ENCODE measurements around the gene STX16. TPM values are rescaled to one million over a fixed set of nuclear protein-coding genes. Genes with fewer than 3 reads are reported as not detected.
"Not testable (repeated sequence)": the region's sequence is repeated elsewhere in the genome, so short reads cannot be mapped to it uniquely, and the experiment has no call there.

The STX16 gene
- total RNA-seq, 1 donor from 2014 or later, result 78.8 TPM

DNA sequence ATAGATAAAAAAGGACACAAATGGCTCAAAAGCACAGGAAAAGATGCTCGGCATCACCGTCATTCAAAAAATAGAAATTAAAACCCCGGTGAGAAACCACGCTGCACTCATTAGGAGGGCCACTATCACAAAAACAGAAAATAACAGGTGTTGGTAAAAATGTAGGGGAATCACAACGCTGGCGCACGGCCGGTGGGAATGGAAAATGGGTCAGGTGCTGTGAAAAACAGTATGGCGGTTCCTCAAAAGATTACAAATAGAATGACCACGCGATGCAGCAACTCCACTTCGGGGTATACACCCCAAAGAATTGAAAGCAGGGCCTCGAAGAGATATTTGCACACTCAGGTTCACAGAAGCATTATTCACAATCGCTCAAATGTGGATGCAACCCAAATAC is 69.8 kb downstream of the STX16 start:
- peaks cover 8% of the 10 kb centered on the region for H3K9me3 Mint-ChIP-seq (ENCODE audit: low read depth)
- peaks cover 1% of the 10 kb centered on the region for H3K4me1 Mint-ChIP-seq (ENCODE audit: low read depth)
- H3K36me3 Mint-ChIP-seq (ENCODE audit: insufficient read depth), result no peaks in the 10 kb centered on the region
- peaks cover 27% of the 10 kb centered on the region for H3K27me3 Mint-ChIP-seq
- TF ChIP-seq, protein P1, sequence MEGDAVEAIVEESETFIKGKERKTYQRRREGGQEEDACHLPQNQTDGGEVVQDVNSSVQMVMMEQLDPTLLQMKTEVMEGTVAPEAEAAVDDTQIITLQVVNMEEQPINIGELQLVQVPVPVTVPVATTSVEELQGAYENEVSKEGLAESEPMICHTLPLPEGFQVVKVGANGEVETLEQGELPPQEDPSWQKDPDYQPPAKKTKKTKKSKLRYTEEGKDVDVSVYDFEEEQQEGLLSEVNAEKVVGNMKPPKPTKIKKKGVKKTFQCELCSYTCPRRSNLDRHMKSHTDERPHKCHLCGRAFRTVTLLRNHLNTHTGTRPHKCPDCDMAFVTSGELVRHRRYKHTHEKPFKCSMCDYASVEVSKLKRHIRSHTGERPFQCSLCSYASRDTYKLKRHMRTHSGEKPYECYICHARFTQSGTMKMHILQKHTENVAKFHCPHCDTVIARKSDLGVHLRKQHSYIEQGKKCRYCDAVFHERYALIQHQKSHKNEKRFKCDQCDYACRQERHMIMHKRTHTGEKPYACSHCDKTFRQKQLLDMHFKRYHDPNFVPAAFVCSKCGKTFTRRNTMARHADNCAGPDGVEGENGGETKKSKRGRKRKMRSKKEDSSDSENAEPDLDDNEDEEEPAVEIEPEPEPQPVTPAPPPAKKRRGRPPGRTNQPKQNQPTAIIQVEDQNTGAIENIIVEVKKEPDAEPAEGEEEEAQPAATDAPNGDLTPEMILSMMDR (IDR thresholded peaks at IDR 0.05; ENCODE audit: unreplicated experiment), result no peak
- no peak overlapping the region for H3K4me3 Mint-ChIP-seq (ENCODE audit: low read depth)
- no peak for DNase-seq (ENCODE audit: low spot score, unreplicated experiment)
- H3K27ac Mint-ChIP-seq, result no peak overlapping the region

DNA sequence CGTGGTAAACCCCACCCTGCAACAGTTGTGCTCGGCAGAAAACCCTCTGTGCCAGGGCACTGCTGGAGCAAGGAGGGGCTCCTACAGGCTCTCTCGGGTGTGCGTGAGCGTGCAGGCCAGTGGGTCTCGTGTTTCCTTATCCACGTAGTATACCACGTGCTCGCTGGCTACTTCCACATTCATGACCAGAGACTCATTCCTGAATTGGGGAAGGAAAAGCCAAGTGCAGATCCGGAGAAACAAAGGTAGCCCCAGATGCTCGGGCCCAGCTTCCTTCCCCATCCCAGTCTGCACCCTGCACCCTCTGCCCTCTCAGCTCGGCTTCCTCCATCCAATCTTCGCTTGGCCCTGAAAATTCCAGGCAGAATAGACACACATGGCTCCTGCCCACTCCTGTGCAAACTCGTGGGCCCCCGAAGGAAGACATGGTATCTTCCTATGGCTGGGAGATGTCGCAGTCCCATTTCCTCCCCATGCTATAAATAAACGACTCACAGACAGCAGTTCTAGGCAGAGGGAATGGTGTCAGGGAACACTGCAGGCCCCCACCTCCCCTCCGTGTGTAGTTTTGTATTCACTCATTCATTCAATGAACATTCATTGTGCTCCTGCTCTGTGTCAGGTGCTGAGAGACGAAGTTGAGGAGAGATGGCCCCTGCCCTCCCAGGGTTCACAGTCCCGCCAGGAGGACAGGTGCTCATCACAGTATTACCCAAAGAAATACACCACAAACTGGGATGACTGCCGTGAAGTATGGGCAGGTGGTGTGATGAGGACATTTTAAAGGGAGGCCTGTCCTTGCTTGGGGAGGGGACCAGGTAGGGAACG is 71.1 kb downstream of the STX16 start:
- no peaks in the 10 kb centered on the region for H3K36me3 Mint-ChIP-seq (ENCODE audit: insufficient read depth)
- peaks cover 16% of the 10 kb centered on the region for H3K9me3 Mint-ChIP-seq (ENCODE audit: low read depth)
- H3K27me3 Mint-ChIP-seq, result peaks cover 27% of the 10 kb centered on the region
- H3K4me3 Mint-ChIP-seq (ENCODE audit: low read depth), result no peak overlapping the region
- no peak overlapping the region for H3K27ac Mint-ChIP-seq
- TF ChIP-seq, protein P1 (IDR thresholded peaks at IDR 0.05; ENCODE audit: unreplicated experiment), result no peak
- no peaks in the 10 kb centered on the region for H3K4me1 Mint-ChIP-seq (ENCODE audit: low read depth)
- DNase-seq (ENCODE audit: low spot score, unreplicated experiment), result no peak

DNA sequence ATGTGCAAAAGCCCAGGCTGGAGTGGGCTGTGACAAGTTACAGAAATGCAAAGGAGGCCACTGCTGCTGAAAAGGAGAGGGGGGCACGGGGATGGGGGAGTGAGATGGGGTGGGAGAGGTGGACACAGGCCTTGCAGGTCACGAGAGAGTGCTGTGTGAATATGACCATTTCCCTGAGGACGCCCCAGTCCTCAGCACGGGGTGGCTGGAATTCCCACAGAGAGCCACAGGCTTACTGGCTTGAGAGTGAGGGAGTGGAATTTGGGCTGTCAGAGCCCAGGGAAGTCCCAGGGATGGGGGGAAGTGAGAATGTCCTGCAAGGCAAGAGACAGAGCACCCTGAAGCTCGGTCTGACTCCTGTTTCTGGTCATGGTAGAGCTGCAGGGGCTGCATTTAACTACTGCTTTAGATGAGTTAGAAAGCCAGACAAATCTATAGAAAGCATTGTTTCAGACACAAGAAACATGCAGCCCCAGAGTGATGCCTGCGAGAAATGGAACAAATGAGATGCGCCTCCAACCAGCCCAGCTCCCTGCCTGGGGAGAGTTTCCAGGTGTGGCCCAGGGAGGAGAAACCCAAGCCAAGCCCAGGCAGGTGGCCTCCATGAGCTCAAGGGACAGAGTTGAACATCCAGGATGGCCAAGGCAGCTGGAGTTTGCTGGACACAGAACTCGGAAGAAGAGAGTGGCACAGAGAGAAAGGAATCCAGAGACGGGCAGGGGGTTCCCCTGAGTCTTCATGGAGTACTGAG is 72.0 kb downstream of the STX16 start:
- TF ChIP-seq, protein P1 (IDR thresholded peaks at IDR 0.05; ENCODE audit: unreplicated experiment), result no peak
- Mint-ChIP-seq H3K4me3 (ENCODE audit: low read depth) (no peak overlapping the region), H3K36me3 (ENCODE audit: insufficient read depth) (no peaks in the 10 kb centered on the region), H3K27me3 (peaks cover 27% of the 10 kb centered on the region), H3K27ac (peak overlapping the region; percentile 49), H3K9me3 (ENCODE audit: low read depth) (peaks cover 24% of the 10 kb centered on the region), H3K4me1 (ENCODE audit: low read depth) (no peaks in the 10 kb centered on the region)
- DNase-seq (ENCODE audit: low spot score, unreplicated experiment), result no peak

DNA sequence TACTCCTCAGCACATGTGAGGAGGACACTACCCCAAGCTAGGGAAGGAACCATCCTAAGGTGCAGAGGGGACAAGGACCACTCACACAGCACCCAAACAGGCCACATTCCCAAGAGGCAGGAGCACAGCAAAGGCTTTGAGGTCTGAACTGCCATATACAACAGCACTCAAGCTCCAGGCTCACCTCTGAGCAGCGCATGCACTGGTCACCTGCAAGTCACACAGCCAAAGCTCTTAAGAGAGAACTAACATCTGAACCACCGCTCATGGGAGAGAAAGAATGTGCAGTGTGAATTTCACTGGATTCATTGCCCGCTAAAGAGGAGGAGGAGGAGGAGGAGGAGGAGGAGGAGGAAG is 72.5 kb downstream of the STX16 start:
- Mint-ChIP-seq H3K9me3 (ENCODE audit: low read depth) (peaks cover 24% of the 10 kb centered on the region), H3K4me3 (ENCODE audit: low read depth) (no peak overlapping the region), H3K36me3 (ENCODE audit: insufficient read depth) (no peaks in the 10 kb centered on the region), H3K27ac (no peak overlapping the region), H3K4me1 (ENCODE audit: low read depth) (no peaks in the 10 kb centered on the region), H3K27me3 (peaks cover 27% of the 10 kb centered on the region)
- TF ChIP-seq, protein P1 (IDR thresholded peaks at IDR 0.05; ENCODE audit: unreplicated experiment), result no peak
- no peak for DNase-seq (ENCODE audit: low spot score, unreplicated experiment)

DNA sequence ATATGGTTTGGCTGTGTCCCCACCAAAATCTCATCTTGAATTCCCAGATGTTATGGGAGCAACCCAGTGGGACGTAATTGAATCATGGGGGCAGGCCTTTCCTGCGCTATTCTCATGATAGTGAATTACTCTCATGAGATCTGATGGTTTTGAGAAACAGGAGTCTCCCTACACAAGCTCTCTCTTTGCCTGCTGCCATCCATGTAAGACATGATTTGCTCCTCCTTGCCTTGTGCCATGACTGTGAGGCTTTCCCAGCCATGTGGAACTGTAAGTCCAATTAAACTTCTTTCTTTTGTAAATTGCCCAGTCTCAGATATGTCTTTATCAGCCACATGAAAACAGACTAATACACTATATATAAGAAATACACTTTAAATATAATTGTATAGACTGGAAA is 75.1 kb downstream of the STX16 start:
- Mint-ChIP-seq H3K9me3 (ENCODE audit: low read depth) (peaks cover 24% of the 10 kb centered on the region), H3K27me3 (peaks cover 24% of the 10 kb centered on the region)
- not testable (repeated sequence) for H3K4me3 Mint-ChIP-seq (ENCODE audit: low read depth); H3K36me3 Mint-ChIP-seq (ENCODE audit: insufficient read depth); H3K27ac Mint-ChIP-seq; H3K4me1 Mint-ChIP-seq (ENCODE audit: low read depth); DNase-seq (ENCODE audit: low spot score, unreplicated experiment)

Other genes with a start within 250 kb of the STX16 start
- gene APCDD1L, start 135.9 kb upstream of the STX16 start, total RNA-seq, result not detected in 2 replicates
- 55.4 and 56.3 TPM in 2 replicates for gene NPEPL1, start 41.5 kb downstream of the STX16 start, total RNA-seq
- 4.3 and 4.4 TPM in 2 replicates for gene GNAS-AS1, start 199.6 kb downstream of the STX16 start, total RNA-seq
- gene GNAS, start 201.4 kb downstream of the STX16 start, total RNA-seq, result 1,570 and 1,613 TPM in 2 replicates